Fibroblast of mammary gland (primary cell): ENCODE measurements around the gene SLC7A14.
A peak's percentile ranks its signal among the peaks of the same experiment; 100 is the strongest.

Experiments
- DNase-seq: peaks from one replicate; pipeline ENCODE4 v3.0.0-alpha.2; 2010; ENCODE audit warnings: low read depth
- H3K4me3 ChIP-seq: 2 replicates; pipeline ENCODE4 v1.5.1; 2011; ENCODE audit warnings: low read depth, mild to moderate bottlenecking, low read length, moderate library complexity; ENCODE audit not compliant: control insufficient read depth
- CTCF ChIP-seq: conservative IDR thresholded peaks from 2 replicates; pipeline ENCODE4 v1.5.1; 2011; ENCODE audit warnings: low read depth, low read length, inconsistent platforms; ENCODE audit not compliant: control insufficient read depth, insufficient read depth

The SLC7A14 gene

GRCh38 chr3:170483485-170484262 is 102.2 kb downstream of the SLC7A14 start:
- H3K4me3 ChIP-seq: no peak overlapping the region
- peak; percentile 37 for DNase-seq
- TF ChIP-seq CTCF: peak; percentile 32

- no peak overlapping the region for H3K4me3 ChIP-seq
- no peak for DNase-seq
- no peak for TF ChIP-seq CTCF
Observed at GRCh38 chr3:170482199-170482598, 103.7 kb downstream of the SLC7A14 start.

GRCh38 chr3:170480111-170480510 is 105.8 kb downstream of the SLC7A14 start:
- no peak for DNase-seq
- TF ChIP-seq CTCF: no peak
- H3K4me3 ChIP-seq: no peak overlapping the region

GRCh38 chr3:170477395-170477794 is 108.5 kb downstream of the SLC7A14 start:
- TF ChIP-seq CTCF: no peak
- DNase-seq: peak; percentile 68
- H3K4me3 ChIP-seq: no peak overlapping the region

GRCh38 chr3:170476291-170476690 is 109.6 kb downstream of the SLC7A14 start:
- no peak overlapping the region for H3K4me3 ChIP-seq
- no peak for DNase-seq
- no peak for TF ChIP-seq CTCF

- DNase-seq: no peak
- H3K4me3 ChIP-seq: no peak overlapping the region
- no peak for TF ChIP-seq CTCF
Observed at GRCh38 chr3:170475092-170475685, 110.7 kb downstream of the SLC7A14 start.
